ENCODE data around the gene HES7. TPM values are rescaled to one million over a fixed set of nuclear protein-coding genes. Genes with fewer than 3 reads are reported as not detected.

Gene HES7
- total RNA-seq, 1 donor from 2014 or later, result 0.13 TPM

DNA sequence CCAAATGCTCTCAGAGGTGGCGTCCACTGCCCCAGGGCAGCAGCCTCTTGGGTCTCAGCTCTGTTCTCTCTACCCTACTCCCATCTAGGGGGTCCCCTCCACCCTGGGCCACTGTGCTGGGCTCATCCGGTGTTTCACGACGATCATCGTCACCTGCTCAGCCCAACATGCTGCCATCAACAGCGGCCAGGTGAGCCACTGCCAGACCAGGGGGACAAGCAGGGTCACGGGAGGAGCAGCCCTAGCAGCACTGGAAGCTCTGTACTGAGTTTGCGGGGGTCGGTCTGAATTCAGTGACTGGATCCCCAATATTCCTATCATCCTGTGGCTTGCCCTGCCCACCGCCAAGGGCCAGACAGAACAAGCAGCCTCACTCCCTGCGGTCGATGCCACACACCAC is 52.4 kb downstream of the HES7 start:
- DNase-seq (peak; percentile 8), ATAC-seq (ENCODE audit: poor library complexity) (no peak)
- intact Hi-C loops (cut with DNase I), result loop anchor here (10.0 kb wide), 1 partner anchor 223 kb away; the partner anchor contains the start of gene SLC25A35

Small RNA genes within 50 kb of the gene (microRNA-seq; reads per million reads assigned to microRNA genes)
- gene MIR4314 (not detected), gene MIR6883 (1.9 reads per million)

Other genes with a start within 250 kb of the HES7 start
- 13.7 TPM for gene CHD3, start 235.3 kb downstream of the HES7 start, total RNA-seq
- 0.78 TPM for gene RNF227, start 207.8 kb downstream of the HES7 start, total RNA-seq
- gene KCNAB3, start 194.2 kb downstream of the HES7 start, total RNA-seq, result 0.38 TPM
- 110 TPM for gene TRAPPC1, start 192.2 kb downstream of the HES7 start, total RNA-seq
- 8.8 TPM for gene CNTROB, start 191.9 kb downstream of the HES7 start, total RNA-seq
- not detected for gene GUCY2D, start 121.5 kb downstream of the HES7 start, total RNA-seq
- not detected for gene ALOX15B, start 85.0 kb downstream of the HES7 start, total RNA-seq
- gene ALOX12B, start 36.4 kb downstream of the HES7 start, total RNA-seq, result not detected
- not detected for gene ALOXE3, start 5.6 kb downstream of the HES7 start, total RNA-seq
- 124 TPM for gene PER1, start 28.3 kb upstream of the HES7 start, total RNA-seq
- 54.8 TPM for gene VAMP2, start 38.8 kb upstream of the HES7 start, total RNA-seq
- gene TMEM107, start 52.3 kb upstream of the HES7 start, total RNA-seq, result 7.1 TPM
- gene BORCS6, start 66.1 kb upstream of the HES7 start, total RNA-seq, result 8.5 TPM
- 0.56 TPM for gene AURKB, start 86.5 kb upstream of the HES7 start, total RNA-seq
- gene CTC1, start 124.0 kb upstream of the HES7 start, total RNA-seq, result 13.0 TPM
- gene PFAS, start 125.2 kb upstream of the HES7 start, total RNA-seq, result 10.0 TPM
- 23.2 TPM for gene RANGRF, start 164.6 kb upstream of the HES7 start, total RNA-seq
- 1.00 TPM for gene SLC25A35, start 171.3 kb upstream of the HES7 start, total RNA-seq
- 17.2 TPM for gene ARHGEF15, start 186.1 kb upstream of the HES7 start, total RNA-seq
- not detected for gene ODF4, start 215.7 kb upstream of the HES7 start, total RNA-seq